H9 (cell line): ENCODE data around the gene PLA2G4E. TPM values are rescaled to one million over a fixed set of nuclear protein-coding genes. Genes with fewer than 3 reads are reported as not detected.

Experiments
- DNase-seq: peaks from one replicate; pipeline ENCODE4 v3.0.0-alpha.2; 2017
- H2AFZ ChIP-seq: one replicate; pipeline ENCODE4 v1.6.1; 2013; ENCODE audit warnings: mild to moderate bottlenecking, low read length, control low read depth, moderate library complexity
- H2AK5ac ChIP-seq: 2 replicates; pipeline ENCODE4 v1.6.1; 2013; ENCODE audit warnings: low read length, control low read depth, mixed read lengths; ENCODE audit not compliant: insufficient read length
- H2BK120ac ChIP-seq: one replicate; pipeline ENCODE4 v1.6.1; 2013; ENCODE audit warnings: low read depth, mild to moderate bottlenecking, low read length, control low read depth, inconsistent platforms; ENCODE audit not compliant: poor library complexity, severe bottlenecking
- H2BK12ac ChIP-seq: 2 replicates; pipeline ENCODE4 v1.6.1; 2013; ENCODE audit warnings: low read length, control low read depth, mixed read lengths, low read depth; ENCODE audit not compliant: insufficient read length
- H2BK15ac ChIP-seq: 2 replicates; pipeline ENCODE4 v1.6.1; 2013; ENCODE audit warnings: low read depth, low read length, control low read depth
- H2BK20ac ChIP-seq: one replicate; pipeline ENCODE4 v1.6.1; 2013; ENCODE audit warnings: low read depth, mild to moderate bottlenecking, low read length, control low read depth, inconsistent platforms; ENCODE audit not compliant: poor library complexity, severe bottlenecking
- H2BK5ac ChIP-seq: 2 replicates; pipeline ENCODE4 v1.6.1; 2013; ENCODE audit warnings: low read length, control low read depth, mixed read lengths; ENCODE audit not compliant: insufficient read length
- H3K14ac ChIP-seq: 2 replicates; pipeline ENCODE4 v1.6.1; 2013; ENCODE audit warnings: low read length, control low read depth; ENCODE audit not compliant: insufficient read depth
- H3K18ac ChIP-seq: 2 replicates; pipeline ENCODE4 v1.6.1; 2013; ENCODE audit warnings: low read depth, mild to moderate bottlenecking, mixed read lengths, low read length, control low read depth; ENCODE audit not compliant: insufficient read length
- H3K23ac ChIP-seq: 2 replicates; pipeline ENCODE4 v1.6.1; 2013; ENCODE audit warnings: low read length, control low read depth, mixed read lengths, low read depth; ENCODE audit not compliant: insufficient read length
- H3K23me2 ChIP-seq: 2 replicates; pipeline ENCODE4 v1.6.1; 2013; ENCODE audit warnings: low read depth, mild to moderate bottlenecking, mixed read lengths, low read length, control low read depth; ENCODE audit not compliant: insufficient read length, poor library complexity, severe bottlenecking
- H3K27ac ChIP-seq: 2 replicates; pipeline ENCODE4 v1.5.1; 2013; ENCODE audit warnings: low read length, control low read depth, mixed read lengths, low read depth; ENCODE audit not compliant: insufficient read length
- H3K27me3 ChIP-seq: 2 replicates; pipeline ENCODE4 v1.6.1; 2013; ENCODE audit warnings: low read length, control low read depth, inconsistent platforms; ENCODE audit not compliant: insufficient read depth
- H3K4ac ChIP-seq: 2 replicates; pipeline ENCODE4 v1.6.1; 2013; ENCODE audit warnings: low read depth, mild to moderate bottlenecking, control low read depth, inconsistent platforms, low read length, moderate library complexity
- H3K4me1 ChIP-seq: 2 replicates; pipeline ENCODE4 v1.6.1; 2013; ENCODE audit warnings: low read length, control low read depth, inconsistent platforms; ENCODE audit not compliant: insufficient read depth
- H3K4me2 ChIP-seq: 2 replicates; pipeline ENCODE4 v1.6.1; 2013; ENCODE audit warnings: low read length, control low read depth, mixed read lengths; ENCODE audit not compliant: insufficient read length, insufficient read depth
- H3K56ac ChIP-seq: 2 replicates; pipeline ENCODE4 v1.6.1; 2013; ENCODE audit warnings: low read depth, mild to moderate bottlenecking, mixed read lengths, low read length, control low read depth; ENCODE audit not compliant: insufficient read length
- H3K79me1 ChIP-seq: 2 replicates; pipeline ENCODE4 v1.6.1; 2013; ENCODE audit warnings: low read depth, mild to moderate bottlenecking, moderate library complexity, low read length, control low read depth, inconsistent platforms; ENCODE audit not compliant: insufficient read depth, poor library complexity, severe bottlenecking
- H3K79me2 ChIP-seq: 2 replicates; pipeline ENCODE4 v1.6.1; 2013; ENCODE audit warnings: low read length, control low read depth, inconsistent platforms; ENCODE audit not compliant: insufficient read depth
- H3K9ac ChIP-seq: 2 replicates; pipeline ENCODE4 v1.6.1; 2013; ENCODE audit warnings: low read length, control low read depth, mixed read lengths; ENCODE audit not compliant: insufficient read length; ENCODE audit errors: extremely low read depth
- H3K9me3 ChIP-seq: one replicate; pipeline ENCODE4 v1.6.1; 2013; ENCODE audit warnings: low read depth, low read length, inconsistent platforms; ENCODE audit not compliant: control insufficient read depth
- H3T11ph ChIP-seq: one replicate; pipeline ENCODE4 v1.6.1; 2013; ENCODE audit warnings: mild to moderate bottlenecking, low read length, control low read depth, inconsistent platforms
- H4K20me1 ChIP-seq: one replicate; pipeline ENCODE4 v1.6.1; 2013; ENCODE audit not compliant: control insufficient read depth, insufficient read length, insufficient read depth
- H4K5ac ChIP-seq: 2 replicates; pipeline ENCODE4 v1.6.1; 2013; ENCODE audit warnings: low read depth, mild to moderate bottlenecking, mixed read lengths, low read length, control low read depth; ENCODE audit not compliant: insufficient read length
- H4K8ac ChIP-seq: replicated peaks from 2 replicates; pipeline ENCODE4 v1.6.1; 2013; ENCODE audit warnings: low read length, control low read depth, mixed read lengths, low read depth; ENCODE audit not compliant: insufficient read length
- H4K91ac ChIP-seq: 2 replicates; pipeline ENCODE4 v1.6.1; 2013; ENCODE audit warnings: low read depth, mild to moderate bottlenecking, moderate library complexity, mixed read lengths, low read length, control low read depth; ENCODE audit not compliant: insufficient read length
- H3K27ac Mint-ChIP-seq, 3 experiments: 2 replicates in 2 of 3; 3 replicates in 1 of 3; pipeline ENCODE4 v1.8.0; 2020 to 2021; ENCODE audit warnings: mixed read lengths in 3 of 3, mild to moderate bottlenecking in 1 of 3, moderate library complexity in 1 of 3
- H3K27me3 Mint-ChIP-seq: 2 replicates; pipeline ENCODE4 v1.8.0; 2021; ENCODE audit warnings: low read depth, mild to moderate bottlenecking, moderate library complexity, mixed read lengths
- H3K36me3 Mint-ChIP-seq, 3 experiments: 2 replicates in 2 of 3; 3 replicates in 1 of 3; pipeline ENCODE4 v1.8.0; 2020 to 2021; ENCODE audit warnings: low read depth in 3 of 3, mixed read lengths in 3 of 3; ENCODE audit not compliant: insufficient read depth in 1 of 3
- H3K4me1 Mint-ChIP-seq, 2 experiments: 2 replicates each; pipeline ENCODE4 v1.8.0; 2020; ENCODE audit warnings: mixed read lengths in 2 of 2
- H3K4me3 Mint-ChIP-seq, 2 experiments: 2 replicates in 1 of 2; 3 replicates in 1 of 2; pipeline ENCODE4 v1.8.0; 2020 to 2021; ENCODE audit warnings: mild to moderate bottlenecking in 2 of 2, mixed read lengths in 2 of 2, moderate library complexity in 1 of 2
- H3K9me3 Mint-ChIP-seq, 2 experiments: 2 replicates in 1 of 2; 3 replicates in 1 of 2; pipeline ENCODE4 v1.8.0; 2020; ENCODE audit warnings: mild to moderate bottlenecking in 2 of 2, mixed read lengths in 2 of 2, moderate library complexity in 1 of 2
- CTCF ChIP-seq: fragments of 200-600 bp; sonication (generic); conservative IDR thresholded peaks from 3 replicates; pipeline ENCODE4 v1.8.0; 2021; ENCODE audit warnings: antibody characterized with exemption, mild to moderate bottlenecking
- WGBS: extraction: QIAGEN DNeasy Blood & Tissue Kit; methylation state at CpG from one replicate; pipeline ENCODE4 v1.1.7; 2013; ENCODE audit warnings: missing lambda C conversion rate, low lambda C conversion rate, mixed read lengths; ENCODE audit not compliant: insufficient read length; ENCODE audit errors: extremely low coverage; 5-methylcytosine and 5-hydroxymethylcytosine counted together
- total RNA-seq: library from RNA; stranded (reverse); gene quantifications from 2 replicates; pipeline ENCODE4 v1.2.1, GENCODE V29; 2021

Gene PLA2G4E
- total RNA-seq, 1 experiment from 2014 or later, result not detected

- Mint-ChIP-seq H3K27ac (peak overlapping the region in 1 of 3 experiments; percentile 78; a peak in 1 of 7 replicates), H3K36me3 (peaks cover 0 to 8% (median 4%) of the 10 kb centered on the region in 3 experiments; a peak in 5 of 7 replicates), H3K9me3 (no peaks in the 10 kb centered on the region; a peak in 2 of 5 replicates), H3K4me1 (peaks cover 34 to 42% of the 10 kb centered on the region in 2 experiments), H3K27me3 (no peaks in the 10 kb centered on the region), H3K4me3 (no peak overlapping the region; a peak in 1 of 5 replicates)
- Histone ChIP-seq H3K23ac (no peak overlapping the region), H3K4ac (no peak overlapping the region), H2BK5ac (no peak overlapping the region), H3K56ac (no peak overlapping the region), H2BK120ac (no peak overlapping the region), H3K14ac (no peak overlapping the region), H3K9ac (no peak overlapping the region), H3K79me2 (peaks cover 17% of the 10 kb centered on the region; the same call in 1 of the 2 replicates), H3K4me1 (peaks cover 7% of the 10 kb centered on the region), H4K20me1 (no peaks in the 10 kb centered on the region), H3K27ac (no peak overlapping the region), H3T11ph (no peak overlapping the region), H2BK15ac (no peak overlapping the region), H3K9me3 (no peaks in the 10 kb centered on the region), H4K91ac (no peak overlapping the region), H4K5ac (no peak overlapping the region), H3K79me1 (peaks cover 3% of the 10 kb centered on the region), H4K8ac (no peak overlapping the region), H3K18ac (no peak overlapping the region), H2BK20ac (no peak overlapping the region), H2AFZ (no peak overlapping the region), H3K27me3 (no peaks in the 10 kb centered on the region), H3K4me2 (no peak overlapping the region), H2AK5ac (no peak overlapping the region), H3K23me2 (peaks cover 4% of the 10 kb centered on the region), H2BK12ac (no peak overlapping the region)
- no peak for DNase-seq
- TF ChIP-seq CTCF, result no peak
- WGBS, result no CpG with 5 or more reads among the region's 4 CpGs
These were observed 53.2 kb downstream of the PLA2G4E start for GRCh38 chr15:41967506-41968206.
